SK-N-SH treated with all-trans-retinoic acid at 6 μM for 48 hours (cell line): ENCODE results near the gene ESPL1.

Experiments used
- ATAC-seq: fragments of 200-7000 bp; cut with Tn5 transposase; 3 replicates; pipeline ENCODE4 v1.9.1; 2020; ENCODE audit warnings: mild to moderate bottlenecking, moderate library complexity
- ARNTL ChIP-seq: fragments of 450-650 bp; formaldehyde crosslinking; IDR thresholded peaks from 2 replicates; pipeline ENCODE4 v1.5.0; 2020; ENCODE audit warnings: low read depth, mild to moderate bottlenecking, moderate library complexity, borderline replicate concordance
- GLIS3 ChIP-seq: fragments of 250-450 bp; sonication (Bioruptor Pico); IDR thresholded peaks from 2 replicates; pipeline ENCODE4 v1.5.0; 2020; ENCODE audit warnings: mild to moderate bottlenecking, moderate library complexity
- ISL1 ChIP-seq: fragments of 250-450 bp; sonication (Bioruptor Pico); IDR thresholded peaks from 2 replicates; pipeline ENCODE4 v2.1.2; 2022; ENCODE audit warnings: mild to moderate bottlenecking, moderate library complexity
- OSR1 ChIP-seq: fragments of 250-450 bp; sonication (Bioruptor Pico); IDR thresholded peaks from 2 replicates; pipeline ENCODE4 v1.8.0; 2022; ENCODE audit warnings: moderate library complexity, mild to moderate bottlenecking, inconsistent platforms
- PPARA ChIP-seq: fragments of 250-450 bp; sonication (Bioruptor Pico); IDR thresholded peaks from 2 replicates; pipeline ENCODE4 v1.5.0; 2020; ENCODE audit warnings: mild to moderate bottlenecking, borderline replicate concordance
- TCF4 ChIP-seq: fragments of 250-450 bp; sonication (Bioruptor Pico); IDR thresholded peaks from 2 replicates; pipeline ENCODE4 v1.8.0; 2021; ENCODE audit warnings: mild to moderate bottlenecking, moderate library complexity, borderline replicate concordance
- TOX ChIP-seq: fragments of 250-450 bp; sonication (Bioruptor Pico); IDR thresholded peaks from 2 replicates; pipeline ENCODE4 v1.8.0; 2021; ENCODE audit warnings: mild to moderate bottlenecking, moderate library complexity, borderline replicate concordance
- ZC3H10 ChIP-seq: fragments of 250-450 bp; sonication (Bioruptor Pico); IDR thresholded peaks from 2 replicates; pipeline ENCODE4 v1.5.1; 2021; ENCODE audit warnings: mild to moderate bottlenecking, moderate library complexity
- ZFP30 ChIP-seq: fragments of 450-650 bp; formaldehyde crosslinking; IDR thresholded peaks from 2 replicates; pipeline ENCODE4 v1.5.0; 2022; ENCODE audit warnings: mild to moderate bottlenecking, moderate library complexity
- ZNF70 ChIP-seq: fragments of 450-650 bp; formaldehyde crosslinking; IDR thresholded peaks from 2 replicates; pipeline ENCODE4 v1.5.0; 2020; ENCODE audit warnings: mild to moderate bottlenecking, moderate library complexity
- ZNF8 ChIP-seq: fragments of 450-650 bp; formaldehyde crosslinking; IDR thresholded peaks from 2 replicates; pipeline ENCODE4 v1.5.0; 2020; ENCODE audit warnings: mild to moderate bottlenecking, moderate library complexity
- TF ChIP-seq, protein P1 (sequence below): fragments of 250-450 bp; sonication (Bioruptor Pico); IDR thresholded peaks from 2 replicates; pipeline ENCODE4 v1.5.0; 2020; ENCODE audit warnings: mild to moderate bottlenecking, moderate library complexity
- TF ChIP-seq, protein P2 (sequence below): fragments of 250-450 bp; sonication (Bioruptor Pico); IDR thresholded peaks from 2 replicates; pipeline ENCODE4 v1.5.1; 2020; ENCODE audit warnings: low read depth, mild to moderate bottlenecking, moderate library complexity
- TF ChIP-seq, protein P3 (sequence below): fragments of 250-450 bp; sonication (Bioruptor Pico); IDR thresholded peaks from 2 replicates; pipeline ENCODE4 v1.8.0; 2021; ENCODE audit warnings: low read depth, mild to moderate bottlenecking, moderate library complexity, borderline replicate concordance
- TF ChIP-seq, protein P4 (sequence below): fragments of 250-450 bp; sonication (Bioruptor Pico); IDR thresholded peaks from 2 replicates; pipeline ENCODE4 v1.8.0; 2020; ENCODE audit warnings: mild to moderate bottlenecking, moderate library complexity, borderline replicate concordance

ESPL1 gene

DNA sequence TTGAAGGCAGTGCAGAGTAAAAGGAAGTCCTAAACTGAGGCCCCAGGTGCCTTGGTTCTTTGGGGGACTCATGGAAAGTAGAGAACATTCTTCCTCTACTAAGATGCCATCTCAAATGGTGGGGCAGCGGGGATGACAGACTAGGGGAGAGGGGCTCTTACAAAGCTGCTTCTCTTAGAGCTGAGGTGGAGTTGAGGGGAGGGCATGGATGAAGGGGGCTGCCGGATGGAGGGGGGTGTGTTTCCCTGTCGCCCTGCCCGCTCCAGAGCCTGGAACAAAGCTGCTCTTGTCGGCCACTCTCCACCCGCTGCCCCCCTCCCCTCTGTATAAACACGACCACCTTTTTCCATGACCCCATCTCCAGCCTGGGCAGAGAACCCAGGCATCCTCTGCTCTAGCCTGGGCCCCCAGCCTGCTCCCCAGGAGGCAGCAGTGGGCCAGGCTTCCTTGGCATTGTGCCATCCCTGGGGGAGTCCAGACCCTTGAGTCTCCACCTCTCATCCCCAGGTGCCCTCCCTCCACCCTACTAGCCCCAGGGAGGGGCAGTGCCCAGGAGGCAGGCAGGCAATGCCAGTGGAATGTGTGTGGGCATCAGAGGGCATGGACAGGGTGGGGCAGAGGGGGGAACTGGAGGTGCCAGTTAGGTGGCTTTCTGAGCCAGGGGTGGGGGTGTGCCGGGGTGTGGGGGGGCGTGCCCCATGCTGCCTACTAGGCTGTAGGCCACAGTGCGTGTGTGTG, 37.8 kb upstream of the ESPL1 start:
- TF ChIP-seq ZNF70 (CRISPR knock-in tag) (no peak), ZC3H10 (CRISPR knock-in tag) (no peak), ARNTL (CRISPR knock-in tag) (no peak)
- TF ChIP-seq, protein P1, sequence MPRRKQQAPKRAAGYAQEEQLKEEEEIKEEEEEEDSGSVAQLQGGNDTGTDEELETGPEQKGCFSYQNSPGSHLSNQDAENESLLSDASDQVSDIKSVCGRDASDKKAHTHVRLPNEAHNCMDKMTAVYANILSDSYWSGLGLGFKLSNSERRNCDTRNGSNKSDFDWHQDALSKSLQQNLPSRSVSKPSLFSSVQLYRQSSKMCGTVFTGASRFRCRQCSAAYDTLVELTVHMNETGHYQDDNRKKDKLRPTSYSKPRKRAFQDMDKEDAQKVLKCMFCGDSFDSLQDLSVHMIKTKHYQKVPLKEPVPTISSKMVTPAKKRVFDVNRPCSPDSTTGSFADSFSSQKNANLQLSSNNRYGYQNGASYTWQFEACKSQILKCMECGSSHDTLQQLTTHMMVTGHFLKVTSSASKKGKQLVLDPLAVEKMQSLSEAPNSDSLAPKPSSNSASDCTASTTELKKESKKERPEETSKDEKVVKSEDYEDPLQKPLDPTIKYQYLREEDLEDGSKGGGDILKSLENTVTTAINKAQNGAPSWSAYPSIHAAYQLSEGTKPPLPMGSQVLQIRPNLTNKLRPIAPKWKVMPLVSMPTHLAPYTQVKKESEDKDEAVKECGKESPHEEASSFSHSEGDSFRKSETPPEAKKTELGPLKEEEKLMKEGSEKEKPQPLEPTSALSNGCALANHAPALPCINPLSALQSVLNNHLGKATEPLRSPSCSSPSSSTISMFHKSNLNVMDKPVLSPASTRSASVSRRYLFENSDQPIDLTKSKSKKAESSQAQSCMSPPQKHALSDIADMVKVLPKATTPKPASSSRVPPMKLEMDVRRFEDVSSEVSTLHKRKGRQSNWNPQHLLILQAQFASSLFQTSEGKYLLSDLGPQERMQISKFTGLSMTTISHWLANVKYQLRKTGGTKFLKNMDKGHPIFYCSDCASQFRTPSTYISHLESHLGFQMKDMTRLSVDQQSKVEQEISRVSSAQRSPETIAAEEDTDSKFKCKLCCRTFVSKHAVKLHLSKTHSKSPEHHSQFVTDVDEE (CRISPR knock-in tag): no peak
- ATAC-seq: no peak

DNA sequence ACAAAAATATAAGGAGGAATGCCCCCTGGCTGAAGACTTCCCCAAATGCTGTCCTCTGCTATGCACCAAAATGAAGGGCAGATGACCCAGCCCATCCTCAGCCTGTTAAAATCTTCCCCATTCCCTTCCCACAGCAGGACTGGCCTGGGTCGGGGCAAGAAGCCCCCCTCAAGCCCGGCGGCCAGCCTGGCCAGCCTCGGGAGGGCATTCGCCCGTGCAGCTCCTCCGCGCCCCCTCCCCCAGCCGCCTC, 36.5 kb upstream of the ESPL1 start:
- ATAC-seq: peak; percentile 26
- TF ChIP-seq GLIS3 (CRISPR knock-in tag) (no peak), ISL1 (no peak), ZFP30 (CRISPR knock-in tag) (no peak), TCF4 (CRISPR knock-in tag) (no peak), ZNF70 (CRISPR knock-in tag) (no peak), OSR1 (no peak), ZNF8 (CRISPR knock-in tag) (no peak), PPARA (no peak), ZC3H10 (CRISPR knock-in tag) (no peak), TOX (CRISPR knock-in tag) (no peak)
- TF ChIP-seq, protein P1 (CRISPR knock-in tag): no peak
- TF ChIP-seq, protein P2, sequence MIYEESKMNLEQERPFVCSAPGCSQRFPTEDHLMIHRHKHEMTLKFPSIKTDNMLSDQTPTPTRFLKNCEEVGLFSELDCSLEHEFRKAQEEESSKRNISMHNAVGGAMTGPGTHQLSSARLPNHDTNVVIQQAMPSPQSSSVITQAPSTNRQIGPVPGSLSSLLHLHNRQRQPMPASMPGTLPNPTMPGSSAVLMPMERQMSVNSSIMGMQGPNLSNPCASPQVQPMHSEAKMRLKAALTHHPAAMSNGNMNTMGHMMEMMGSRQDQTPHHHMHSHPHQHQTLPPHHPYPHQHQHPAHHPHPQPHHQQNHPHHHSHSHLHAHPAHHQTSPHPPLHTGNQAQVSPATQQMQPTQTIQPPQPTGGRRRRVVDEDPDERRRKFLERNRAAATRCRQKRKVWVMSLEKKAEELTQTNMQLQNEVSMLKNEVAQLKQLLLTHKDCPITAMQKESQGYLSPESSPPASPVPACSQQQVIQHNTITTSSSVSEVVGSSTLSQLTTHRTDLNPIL (CRISPR knock-in tag): no peak
- TF ChIP-seq, protein P3, sequence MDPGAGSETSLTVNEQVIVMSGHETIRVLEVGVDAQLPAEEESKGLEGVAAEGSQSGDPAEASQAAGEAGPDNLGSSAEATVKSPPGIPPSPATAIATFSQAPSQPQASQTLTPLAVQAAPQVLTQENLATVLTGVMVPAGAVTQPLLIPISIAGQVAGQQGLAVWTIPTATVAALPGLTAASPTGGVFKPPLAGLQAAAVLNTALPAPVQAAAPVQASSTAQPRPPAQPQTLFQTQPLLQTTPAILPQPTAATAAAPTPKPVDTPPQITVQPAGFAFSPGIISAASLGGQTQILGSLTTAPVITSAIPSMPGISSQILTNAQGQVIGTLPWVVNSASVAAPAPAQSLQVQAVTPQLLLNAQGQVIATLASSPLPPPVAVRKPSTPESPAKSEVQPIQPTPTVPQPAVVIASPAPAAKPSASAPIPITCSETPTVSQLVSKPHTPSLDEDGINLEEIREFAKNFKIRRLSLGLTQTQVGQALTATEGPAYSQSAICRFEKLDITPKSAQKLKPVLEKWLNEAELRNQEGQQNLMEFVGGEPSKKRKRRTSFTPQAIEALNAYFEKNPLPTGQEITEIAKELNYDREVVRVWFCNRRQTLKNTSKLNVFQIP (CRISPR knock-in tag): no peak

DNA sequence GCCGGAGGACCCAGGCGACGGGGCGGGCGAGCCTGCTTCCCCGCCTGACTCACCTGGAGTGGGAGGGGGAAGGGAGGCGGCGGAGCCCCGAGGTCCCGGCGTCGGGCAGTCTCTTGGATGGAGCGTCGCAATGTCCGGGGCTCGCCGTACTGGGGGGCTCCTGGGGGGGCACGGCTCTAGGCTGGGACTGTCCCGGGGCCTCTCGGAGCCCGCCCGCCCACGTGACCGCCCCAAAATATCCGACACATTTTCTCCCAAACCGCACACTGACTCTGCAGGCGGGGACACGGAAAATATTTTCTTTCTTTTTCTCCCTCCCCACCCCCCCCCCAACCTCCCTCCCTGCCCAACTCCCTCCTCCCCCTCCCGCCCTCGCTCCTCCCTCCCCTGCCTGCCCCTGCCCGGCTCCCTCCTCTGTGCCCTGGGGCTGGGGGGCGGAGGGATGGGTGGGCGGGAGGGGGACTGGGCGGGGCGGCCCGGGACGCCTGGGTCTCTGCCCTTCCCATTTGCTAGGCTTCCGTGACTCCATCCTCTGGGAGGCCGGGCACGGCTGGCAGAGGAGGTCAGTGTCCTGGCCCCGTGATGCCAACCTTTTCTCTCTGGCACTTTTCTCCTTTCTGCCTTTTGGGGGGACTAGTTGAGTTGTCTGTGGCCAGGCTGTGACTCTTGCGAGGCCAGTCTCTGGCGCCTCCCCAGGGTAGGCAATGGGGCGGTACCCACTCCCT, 36.0 kb upstream of the ESPL1 start, which contains the start of gene RARG:
TSS of gene RARG (minus strand) at position 289 of the 725 bp plus-strand sequence. CDS start 4,664 bp downstream, outside the sequence.
- TF ChIP-seq ZFP30 (CRISPR knock-in tag) (no peak), TOX (CRISPR knock-in tag) (no peak)
- TF ChIP-seq, protein P4, sequence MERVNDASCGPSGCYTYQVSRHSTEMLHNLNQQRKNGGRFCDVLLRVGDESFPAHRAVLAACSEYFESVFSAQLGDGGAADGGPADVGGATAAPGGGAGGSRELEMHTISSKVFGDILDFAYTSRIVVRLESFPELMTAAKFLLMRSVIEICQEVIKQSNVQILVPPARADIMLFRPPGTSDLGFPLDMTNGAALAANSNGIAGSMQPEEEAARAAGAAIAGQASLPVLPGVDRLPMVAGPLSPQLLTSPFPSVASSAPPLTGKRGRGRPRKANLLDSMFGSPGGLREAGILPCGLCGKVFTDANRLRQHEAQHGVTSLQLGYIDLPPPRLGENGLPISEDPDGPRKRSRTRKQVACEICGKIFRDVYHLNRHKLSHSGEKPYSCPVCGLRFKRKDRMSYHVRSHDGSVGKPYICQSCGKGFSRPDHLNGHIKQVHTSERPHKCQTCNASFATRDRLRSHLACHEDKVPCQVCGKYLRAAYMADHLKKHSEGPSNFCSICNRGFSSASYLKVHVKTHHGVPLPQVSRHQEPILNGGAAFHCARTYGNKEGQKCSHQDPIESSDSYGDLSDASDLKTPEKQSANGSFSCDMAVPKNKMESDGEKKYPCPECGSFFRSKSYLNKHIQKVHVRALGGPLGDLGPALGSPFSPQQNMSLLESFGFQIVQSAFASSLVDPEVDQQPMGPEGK: peak; percentile 88; the same call in 1 of the 2 replicates
- TF ChIP-seq, all 23 proteins: peak for 1

More for the DNA sequence above, 36.0 kb upstream of the ESPL1 start, which contains the start of gene RARG:
- ATAC-seq: peak; percentile 83
